ENCODE measurements around the gene OXSR1.

OXSR1 gene

GRCh38 chr3:38255627-38256026, 90.3 kb downstream of the OXSR1 start:
- DNase-seq (ENCODE audit: extremely low read depth, insufficient read length): no peak
- no peak overlapping the region for H3K4me3 ChIP-seq (replicated peaks; ENCODE audit: low read depth, low read length)
- peaks cover 9% of the 10 kb centered on the region for H3K36me3 ChIP-seq (ENCODE audit: control insufficient read depth, insufficient read depth, low read length)
- TF ChIP-seq CTCF (IDR thresholded peaks at IDR 0.05; ENCODE audit: insufficient read depth, low read length, poor library complexity, severe bottlenecking): no peak
- H3K27me3 ChIP-seq (replicated peaks; ENCODE audit: control insufficient read depth, insufficient read depth, low read length): no peaks in the 10 kb centered on the region

GRCh38 chr3:38257583-38257982, 92.2 kb downstream of the OXSR1 start:
- H3K27me3 ChIP-seq (replicated peaks; ENCODE audit: control insufficient read depth, insufficient read depth, low read length): no peaks in the 10 kb centered on the region

GRCh38 chr3:38260474-38260873, 95.1 kb downstream of the OXSR1 start:
- no peaks in the 10 kb centered on the region for H3K36me3 ChIP-seq (ENCODE audit: control insufficient read depth, insufficient read depth, low read length)
- no peaks in the 10 kb centered on the region for H3K27me3 ChIP-seq (replicated peaks; ENCODE audit: control insufficient read depth, insufficient read depth, low read length)
- DNase-seq (ENCODE audit: extremely low read depth, insufficient read length): no peak
- no peak for TF ChIP-seq CTCF (IDR thresholded peaks at IDR 0.05; ENCODE audit: insufficient read depth, low read length, poor library complexity, severe bottlenecking)
- no peak overlapping the region for H3K4me3 ChIP-seq (replicated peaks; ENCODE audit: low read depth, low read length)

More at GRCh38 chr3:38257583-38257982, 92.2 kb downstream of the OXSR1 start:
- peaks cover 5% of the 10 kb centered on the region; the same call in 1 of the 2 replicates for H3K36me3 ChIP-seq (ENCODE audit: control insufficient read depth, insufficient read depth, low read length)
- TF ChIP-seq CTCF (IDR thresholded peaks at IDR 0.05; ENCODE audit: insufficient read depth, low read length, poor library complexity, severe bottlenecking): no peak
- no peak for DNase-seq (ENCODE audit: extremely low read depth, insufficient read length)
- H3K4me3 ChIP-seq (replicated peaks; ENCODE audit: low read depth, low read length): no peak overlapping the region

GRCh38 chr3:38264353-38264771, 99.0 kb downstream of the OXSR1 start:
- DNase-seq (ENCODE audit: extremely low read depth, insufficient read length): no peak
- Histone ChIP-seq H3K36me3 (ENCODE audit: control insufficient read depth, insufficient read depth, low read length) (no peaks in the 10 kb centered on the region), H3K4me3 (replicated peaks; ENCODE audit: low read depth, low read length) (no peak overlapping the region), H3K27me3 (replicated peaks; ENCODE audit: control insufficient read depth, insufficient read depth, low read length) (no peaks in the 10 kb centered on the region)
- TF ChIP-seq CTCF (IDR thresholded peaks at IDR 0.05; ENCODE audit: insufficient read depth, low read length, poor library complexity, severe bottlenecking): no peak

GRCh38 chr3:38264779-38265178, 99.4 kb downstream of the OXSR1 start:
- H3K36me3 ChIP-seq (ENCODE audit: control insufficient read depth, insufficient read depth, low read length): no peaks in the 10 kb centered on the region
- DNase-seq (ENCODE audit: extremely low read depth, insufficient read length): no peak
- H3K4me3 ChIP-seq (replicated peaks; ENCODE audit: low read depth, low read length): no peak overlapping the region
- H3K27me3 ChIP-seq (replicated peaks; ENCODE audit: control insufficient read depth, insufficient read depth, low read length): no peaks in the 10 kb centered on the region
- no peak for TF ChIP-seq CTCF (IDR thresholded peaks at IDR 0.05; ENCODE audit: insufficient read depth, low read length, poor library complexity, severe bottlenecking)
